A549 treated with Mapracorat at 1 μM for 4 hours (cell line): ENCODE measurements around the gene UFSP1. TPM values are rescaled to one million over a fixed set of nuclear protein-coding genes. Genes with fewer than 3 reads are reported as not detected.

ENCODE experiments used
- total RNA-seq: library from RNA; stranded (reverse); fragments of 200-300 nt; extraction: Qiagen RNA extraction; gene quantifications from 5 replicates; pipeline ENCODE4 v1.2.3, GENCODE V29; 2022

Gene UFSP1
- 3.3 to 7.2 TPM (median 6.4 TPM) in 5 replicates for total RNA-seq

GRCh38 chr7:100888988-100889750, at the start of gene UFSP1:
UFSP1 (minus strand) TSS chr7:100889715; CDS start chr7:100889271, 444 bp downstream.

GRCh38 chr7:100895701-100895955, 6.1 kb upstream of the UFSP1 start, which contains the start of gene ACHE:
ACHE (minus strand) TSS chr7:100895888; CDS start chr7:100894232, 1,656 bp downstream.

GRCh38 chr7:100874577-100875355, 14.7 kb downstream of the UFSP1 start, which contains the start of gene SRRT:
SRRT (plus strand) TSS chr7:100875103; CDS start chr7:100875591, 488 bp downstream.

GRCh38 chr7:100867040-100867775, 22.3 kb downstream of the UFSP1 start, which contains the start of gene TRIP6:
TRIP6 (plus strand) TSS chr7:100867387; CDS start chr7:100867498, 111 bp downstream.

GRCh38 chr7:100852048-100852872, 37.3 kb downstream of the UFSP1 start, which contains the start of gene SLC12A9:
SLC12A9 (plus strand) TSS chr7:100852713; CDS start chr7:100854198, 1,485 bp downstream.

Other genes with a start within 250 kb of the UFSP1 start
- 1.7 to 3.0 TPM (median 2.7 TPM) in 5 replicates for gene TFR2, start 248.2 kb downstream of the UFSP1 start, total RNA-seq
- gene ACTL6B, start 233.3 kb downstream of the UFSP1 start, total RNA-seq: not detected in 5 replicates
- gene GNB2, start 216.0 kb downstream of the UFSP1 start, total RNA-seq: 164 to 260 TPM (median 253 TPM) in 5 replicates
- gene GIGYF1, start 195.5 kb downstream of the UFSP1 start, total RNA-seq: 11.8 to 23.5 TPM (median 18.2 TPM) in 5 replicates
- gene POP7, start 183.6 kb downstream of the UFSP1 start, total RNA-seq: 69.2 to 97.1 TPM (median 91.2 TPM) in 5 replicates
- 0.10 to 0.12 TPM in 2 of 5 replicates, not detected in the others for gene EPO, start 169.2 kb downstream of the UFSP1 start, total RNA-seq
- gene ZAN, start 156.1 kb downstream of the UFSP1 start, total RNA-seq: not detected in 5 replicates
- gene EPHB4, start 62.2 kb downstream of the UFSP1 start, total RNA-seq: 33.1 to 44.5 TPM (median 43.5 TPM) in 5 replicates
- gene SLC12A9, start 37.0 kb downstream of the UFSP1 start, total RNA-seq: 9.2 to 17.7 TPM (median 14.8 TPM) in 5 replicates
- gene TRIP6, start 22.3 kb downstream of the UFSP1 start, total RNA-seq: 41.1 to 59.3 TPM (median 54.1 TPM) in 5 replicates
- 117 to 143 TPM (median 142 TPM) in 5 replicates for gene SRRT, start 14.6 kb downstream of the UFSP1 start, total RNA-seq
- gene ACHE, start 6.2 kb upstream of the UFSP1 start, total RNA-seq: 2.1 to 3.9 TPM (median 2.6 TPM) in 5 replicates
- gene MUC3A, start 59.8 kb upstream of the UFSP1 start, total RNA-seq: 15.0 to 24.4 TPM (median 20.8 TPM) in 5 replicates
- 12.5 to 22.8 TPM (median 18.6 TPM) in 5 replicates for gene MUC12, start 79.8 kb upstream of the UFSP1 start, total RNA-seq
- gene MUC17, start 130.4 kb upstream of the UFSP1 start, total RNA-seq: 0.01 to 0.03 TPM (median 0.01 TPM) in 5 replicates
- gene TRIM56, start 195.8 kb upstream of the UFSP1 start, total RNA-seq: 10.5 to 17.1 TPM (median 13.2 TPM) in 5 replicates
- gene SERPINE1, start 237.4 kb upstream of the UFSP1 start, total RNA-seq: 1,598 to 2,064 TPM (median 1,785 TPM) in 5 replicates